Vagina (tissue), 2 donors: Measurements from ENCODE around the gene FAM114A2.

ENCODE experiments used
- POLR2A ChIP-seq, 2 donors: fragments of 450-650 bp; IDR thresholded peaks; one replicate each; pipeline ENCODE4 v1.6.1; 2017; ENCODE audit warnings: antibody characterized with exemption in 2 of 2, mild to moderate bottlenecking in 2 of 2, moderate library complexity in 2 of 2
- TF ChIP-seq, protein P1 (sequence below), 3 experiments: fragments of 450-650 bp in 2 of 3; fragments of 200-600 bp in 1 of 3; sonication (generic) in 1 of 3; IDR thresholded peaks; one replicate each; pipeline ENCODE4 v1.5.1; 2017 to 2019; ENCODE audit warnings: antibody characterized with exemption in 3 of 3, mild to moderate bottlenecking in 2 of 3, moderate library complexity in 2 of 3

DNA sequence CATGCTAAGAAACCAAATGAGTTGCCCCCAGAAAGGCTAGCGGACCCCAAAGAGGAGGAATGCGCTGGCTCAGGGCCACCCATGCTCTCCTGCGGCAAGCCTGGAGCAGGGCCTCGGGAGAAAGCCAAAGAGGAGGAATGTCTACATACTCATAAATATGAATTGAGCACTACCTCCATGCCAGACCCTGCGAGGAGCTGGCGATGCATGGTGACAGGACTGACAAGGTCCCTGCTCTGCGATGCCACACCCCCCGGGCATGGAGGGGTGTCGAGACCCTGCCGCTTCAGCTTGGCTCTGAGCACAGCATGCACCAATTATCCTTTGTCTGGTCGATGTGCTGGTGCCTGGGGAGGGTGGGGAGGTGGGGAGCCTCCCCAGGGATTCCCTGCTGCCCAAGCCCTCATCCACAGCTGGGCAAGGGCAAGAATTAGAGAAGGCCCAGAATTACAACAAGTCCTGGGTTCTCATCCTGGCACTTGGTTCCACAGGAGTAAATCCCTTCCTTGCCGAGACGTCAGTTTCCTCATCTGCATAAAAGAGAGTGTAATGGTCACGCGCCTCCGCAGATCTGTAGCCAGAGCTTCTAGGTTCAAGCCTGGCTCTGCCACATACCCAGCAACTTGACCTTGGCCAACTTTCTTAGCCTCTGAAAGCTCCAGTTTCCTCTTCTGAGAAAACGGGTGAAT, 74.4 kb downstream of the FAM114A2 start:
- TF ChIP-seq, protein P1, sequence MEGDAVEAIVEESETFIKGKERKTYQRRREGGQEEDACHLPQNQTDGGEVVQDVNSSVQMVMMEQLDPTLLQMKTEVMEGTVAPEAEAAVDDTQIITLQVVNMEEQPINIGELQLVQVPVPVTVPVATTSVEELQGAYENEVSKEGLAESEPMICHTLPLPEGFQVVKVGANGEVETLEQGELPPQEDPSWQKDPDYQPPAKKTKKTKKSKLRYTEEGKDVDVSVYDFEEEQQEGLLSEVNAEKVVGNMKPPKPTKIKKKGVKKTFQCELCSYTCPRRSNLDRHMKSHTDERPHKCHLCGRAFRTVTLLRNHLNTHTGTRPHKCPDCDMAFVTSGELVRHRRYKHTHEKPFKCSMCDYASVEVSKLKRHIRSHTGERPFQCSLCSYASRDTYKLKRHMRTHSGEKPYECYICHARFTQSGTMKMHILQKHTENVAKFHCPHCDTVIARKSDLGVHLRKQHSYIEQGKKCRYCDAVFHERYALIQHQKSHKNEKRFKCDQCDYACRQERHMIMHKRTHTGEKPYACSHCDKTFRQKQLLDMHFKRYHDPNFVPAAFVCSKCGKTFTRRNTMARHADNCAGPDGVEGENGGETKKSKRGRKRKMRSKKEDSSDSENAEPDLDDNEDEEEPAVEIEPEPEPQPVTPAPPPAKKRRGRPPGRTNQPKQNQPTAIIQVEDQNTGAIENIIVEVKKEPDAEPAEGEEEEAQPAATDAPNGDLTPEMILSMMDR (IDR thresholded peaks at IDR 0.05): no peak
- TF ChIP-seq POLR2A (IDR thresholded peaks at IDR 0.05): no peak
